Mucosa of rectum (tissue), 2 donors: Measurements from ENCODE around the gene STX7.

Experiments
- H3K27ac ChIP-seq, 2 donors: one replicate each; pipeline ENCODE4 v1.7.0; 2013; ENCODE audit warnings: inconsistent platforms in 2 of 2, low read depth in 2 of 2, low read length in 2 of 2
- H3K27me3 ChIP-seq, 2 donors: one replicate each; pipeline ENCODE4 v1.7.0; 2013; ENCODE audit warnings: low read length in 2 of 2; ENCODE audit not compliant: control insufficient read depth in 2 of 2, insufficient read depth in 2 of 2
- H3K36me3 ChIP-seq, 2 donors: one replicate each; pipeline ENCODE4 v1.7.0; 2013; ENCODE audit warnings: low read length in 2 of 2; ENCODE audit not compliant: control insufficient read depth in 2 of 2, insufficient read depth in 2 of 2
- H3K4me1 ChIP-seq, 2 donors: one replicate each; pipeline ENCODE4 v1.7.0; 2013; ENCODE audit warnings: low read length in 2 of 2, mild to moderate bottlenecking in 1 of 2; ENCODE audit not compliant: control insufficient read depth in 2 of 2, insufficient read depth in 2 of 2
- H3K4me3 ChIP-seq, 2 donors: one replicate each; pipeline ENCODE4 v1.7.0; 2013; ENCODE audit warnings: low read length in 2 of 2
- H3K9ac ChIP-seq, 2 donors: one replicate each; pipeline ENCODE4 v1.7.0; 2013; ENCODE audit warnings: low read length in 2 of 2, low read depth in 1 of 2, mild to moderate bottlenecking in 1 of 2
- H3K9me3 ChIP-seq, 2 donors: one replicate each; pipeline ENCODE4 v1.7.0; 2013; ENCODE audit warnings: low read length in 2 of 2; ENCODE audit not compliant: control insufficient read depth in 2 of 2
- donor health status: healthy.
- donor health status: Normal muscosa, but diverticular disease.

Gene STX7

DNA sequence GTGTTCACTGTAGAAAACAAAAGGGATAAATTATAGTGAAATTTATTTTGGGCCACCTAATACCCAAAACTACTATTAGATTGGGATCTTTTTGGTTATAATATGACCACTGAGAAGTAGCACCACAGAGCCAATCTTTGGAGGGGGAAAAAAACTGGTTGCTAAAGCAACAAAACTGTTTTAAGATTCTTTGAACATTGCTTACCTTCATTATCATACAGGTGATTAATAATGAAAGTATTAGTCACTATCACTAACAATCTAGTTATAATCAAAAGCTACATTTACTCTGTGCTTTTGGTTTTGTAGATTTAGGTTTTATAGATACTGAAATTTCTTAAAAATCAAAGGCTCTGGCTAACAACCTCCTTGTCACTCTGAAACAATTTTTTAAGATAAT, 31.7 kb downstream of the STX7 start:
- Histone ChIP-seq H3K9ac (no peak overlapping the region), H3K4me1 (no peaks in the 10 kb centered on the region), H3K27ac (no peak overlapping the region), H3K9me3 (no peaks in the 10 kb centered on the region), H3K4me3 (no peak overlapping the region), H3K36me3 (peaks cover 0 to 3% of the 10 kb centered on the region in 2 donors), H3K27me3 (no peaks in the 10 kb centered on the region)

DNA sequence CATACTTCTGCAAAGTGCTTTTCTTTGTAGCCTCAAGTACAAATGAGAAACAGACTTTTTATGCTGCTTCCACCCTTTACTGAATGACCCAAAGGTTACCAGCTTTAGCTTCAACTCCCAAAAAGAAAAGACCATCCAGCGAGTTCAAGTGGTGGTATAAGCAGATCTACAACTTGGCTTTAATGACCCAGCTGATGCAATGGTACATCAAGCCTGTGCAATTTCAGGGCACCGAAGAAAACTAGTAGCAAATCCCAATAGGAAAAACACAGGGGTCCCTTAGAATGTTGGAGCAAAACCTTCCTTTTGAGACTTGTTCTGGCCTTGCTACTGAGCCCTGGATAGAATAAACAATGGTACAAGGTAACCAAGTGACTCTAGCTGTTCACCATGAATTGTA, 33.8 kb downstream of the STX7 start:
- H3K27me3 ChIP-seq = no peaks in the 10 kb centered on the region
- H3K4me3 ChIP-seq = no peak overlapping the region
- H3K27ac ChIP-seq = no peak overlapping the region
- no peaks in the 10 kb centered on the region for H3K9me3 ChIP-seq
- no peak overlapping the region for H3K9ac ChIP-seq
- H3K4me1 ChIP-seq = no peaks in the 10 kb centered on the region
- peaks cover 0 to 3% of the 10 kb centered on the region in 2 donors for H3K36me3 ChIP-seq

DNA sequence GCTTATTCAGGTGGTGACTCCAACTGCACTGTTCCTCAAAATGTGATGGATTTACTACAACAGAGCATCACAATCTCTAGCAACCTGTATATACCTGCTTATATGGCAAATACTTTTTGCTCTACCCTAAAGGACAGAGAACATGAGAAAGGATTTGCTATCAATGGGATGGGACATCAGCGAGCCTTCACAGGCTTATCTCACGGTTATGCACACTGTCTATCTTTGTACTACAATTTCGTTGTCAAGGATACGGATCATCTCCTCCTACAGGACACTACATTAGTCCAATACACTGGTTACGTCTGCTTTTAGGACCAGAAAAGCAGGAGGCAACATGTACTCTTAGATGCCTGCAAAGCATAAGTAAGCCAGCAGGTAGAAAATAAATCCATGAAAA, 34.2 kb downstream of the STX7 start:
- no peak overlapping the region for H3K9ac ChIP-seq
- no peak overlapping the region for H3K27ac ChIP-seq
- no peaks in the 10 kb centered on the region for H3K4me1 ChIP-seq
- no peaks in the 10 kb centered on the region for H3K9me3 ChIP-seq
- H3K27me3 ChIP-seq = no peaks in the 10 kb centered on the region
- H3K36me3 ChIP-seq = peaks cover 0 to 3% of the 10 kb centered on the region in 2 donors
- no peak overlapping the region for H3K4me3 ChIP-seq

DNA sequence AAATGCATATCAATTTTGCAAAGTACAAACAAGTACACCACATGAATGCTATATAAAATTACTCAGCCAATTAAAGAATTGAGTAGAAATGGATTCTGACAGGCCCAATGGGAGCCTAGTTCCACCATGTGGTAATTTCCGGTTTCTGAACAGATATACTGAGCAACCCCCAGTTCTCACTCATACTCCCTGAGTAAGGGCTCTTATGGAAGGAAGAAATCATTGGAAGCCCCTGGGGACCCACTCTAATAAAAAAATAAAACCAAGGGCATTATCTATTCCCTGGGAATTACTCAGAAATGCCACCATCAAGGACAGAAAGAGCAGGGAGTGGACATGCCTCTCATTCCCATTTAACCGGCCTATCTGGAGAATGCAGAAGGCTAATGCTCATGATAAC, 34.6 kb downstream of the STX7 start:
- Histone ChIP-seq H3K27me3 (no peaks in the 10 kb centered on the region), H3K9me3 (no peaks in the 10 kb centered on the region), H3K27ac (no peak overlapping the region), H3K36me3 (peaks cover 0 to 3% of the 10 kb centered on the region in 2 donors), H3K4me3 (no peak overlapping the region), H3K9ac (no peak overlapping the region), H3K4me1 (no peaks in the 10 kb centered on the region)

DNA sequence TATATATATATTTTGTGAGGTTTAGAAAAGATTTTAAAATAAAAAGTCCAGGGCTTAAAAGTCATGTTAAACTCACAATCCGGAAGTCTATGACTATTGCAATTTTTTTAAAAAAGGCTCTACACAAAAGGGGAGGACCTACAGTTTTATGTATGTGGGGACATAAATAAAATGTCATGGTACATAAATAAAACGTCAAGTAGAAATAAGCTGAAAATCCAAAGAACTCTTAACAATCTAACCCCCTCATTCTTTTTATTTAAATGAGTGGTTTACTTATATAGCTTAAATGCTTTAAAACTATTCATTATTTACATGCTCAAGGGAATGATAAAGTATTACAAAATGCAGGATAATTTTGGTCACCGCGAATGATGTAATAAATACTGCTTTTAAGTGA, 36.2 kb downstream of the STX7 start:
- H3K4me1 ChIP-seq = no peaks in the 10 kb centered on the region
- H3K27me3 ChIP-seq = no peaks in the 10 kb centered on the region
- H3K27ac ChIP-seq = no peak overlapping the region
- H3K9ac ChIP-seq = no peak overlapping the region
- no peak overlapping the region for H3K4me3 ChIP-seq
- H3K36me3 ChIP-seq = peaks cover 6 to 7% of the 10 kb centered on the region in 2 donors
- H3K9me3 ChIP-seq = no peaks in the 10 kb centered on the region

DNA sequence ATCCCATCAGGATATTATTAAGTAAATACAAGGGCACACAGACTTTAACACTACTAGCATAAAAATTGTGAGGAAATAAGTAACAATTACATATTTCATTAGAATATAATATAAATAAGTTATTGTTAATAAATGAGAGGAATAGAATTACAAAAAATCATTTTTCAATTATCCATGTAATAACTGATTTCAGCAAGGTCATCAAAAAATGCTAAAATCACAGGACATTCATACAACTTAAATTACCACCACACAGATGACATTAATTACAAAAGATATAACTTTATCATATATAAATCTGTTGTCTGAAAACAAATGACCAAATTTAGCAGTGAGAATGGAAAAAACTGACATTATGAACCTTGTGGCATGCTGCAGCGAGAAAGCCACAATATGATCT, 37.0 kb downstream of the STX7 start:
- Histone ChIP-seq H3K27me3 (no peaks in the 10 kb centered on the region), H3K27ac (no peak overlapping the region), H3K4me3 (no peak overlapping the region), H3K9me3 (no peaks in the 10 kb centered on the region), H3K4me1 (no peaks in the 10 kb centered on the region), H3K36me3 (peaks cover 12 to 13% of the 10 kb centered on the region in 2 donors), H3K9ac (no peak overlapping the region)

DNA sequence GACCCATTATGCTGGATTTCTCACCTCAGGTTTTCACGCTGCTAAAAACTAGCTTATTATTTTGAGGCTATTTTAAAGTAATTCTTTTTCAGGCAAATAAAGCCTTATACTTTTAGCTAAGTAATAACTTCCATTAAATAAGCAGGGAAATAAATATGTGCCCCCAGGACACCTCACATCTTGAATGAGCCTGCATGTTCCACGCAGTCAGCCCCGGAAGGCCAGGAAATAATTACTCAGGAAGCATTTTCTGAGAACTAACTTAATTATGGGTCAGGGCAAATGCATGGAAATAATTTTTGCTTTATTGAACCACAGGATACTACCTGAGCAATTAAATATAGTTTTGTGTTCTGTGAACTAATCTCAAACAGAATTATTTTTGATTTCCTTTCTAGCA, 41.1 kb downstream of the STX7 start:
- Histone ChIP-seq H3K36me3 (peaks cover 37 to 42% of the 10 kb centered on the region in 2 donors), H3K4me1 (no peaks in the 10 kb centered on the region), H3K4me3 (no peak overlapping the region), H3K27ac (no peak overlapping the region), H3K27me3 (no peaks in the 10 kb centered on the region), H3K9ac (no peak overlapping the region), H3K9me3 (no peaks in the 10 kb centered on the region)

DNA sequence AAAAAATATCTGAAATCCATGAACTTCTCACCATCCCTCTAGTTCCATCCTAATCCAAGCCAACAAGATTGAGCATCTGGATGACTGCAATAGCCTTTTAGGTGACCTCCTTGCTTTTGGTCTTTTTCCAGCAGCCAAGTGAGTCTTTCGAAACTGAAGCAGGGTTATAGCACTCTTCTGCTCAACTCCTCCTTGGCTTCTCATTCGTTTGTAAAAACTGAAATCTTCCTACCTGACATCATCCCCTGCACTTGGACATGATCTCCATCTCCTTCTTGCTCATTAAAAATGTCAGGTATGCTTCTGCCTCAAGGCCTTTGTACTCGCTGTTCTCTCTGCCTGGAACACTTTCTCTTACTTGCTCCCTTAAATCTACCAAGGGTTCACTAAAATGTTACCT, 46.0 kb downstream of the STX7 start:
- no peak overlapping the region for H3K9ac ChIP-seq
- H3K4me3 ChIP-seq = no peak overlapping the region
- no peaks in the 10 kb centered on the region for H3K9me3 ChIP-seq
- H3K36me3 ChIP-seq = peaks cover 57 to 71% of the 10 kb centered on the region in 2 donors
- no peaks in the 10 kb centered on the region for H3K4me1 ChIP-seq
- no peaks in the 10 kb centered on the region for H3K27me3 ChIP-seq
- no peak overlapping the region for H3K27ac ChIP-seq

DNA sequence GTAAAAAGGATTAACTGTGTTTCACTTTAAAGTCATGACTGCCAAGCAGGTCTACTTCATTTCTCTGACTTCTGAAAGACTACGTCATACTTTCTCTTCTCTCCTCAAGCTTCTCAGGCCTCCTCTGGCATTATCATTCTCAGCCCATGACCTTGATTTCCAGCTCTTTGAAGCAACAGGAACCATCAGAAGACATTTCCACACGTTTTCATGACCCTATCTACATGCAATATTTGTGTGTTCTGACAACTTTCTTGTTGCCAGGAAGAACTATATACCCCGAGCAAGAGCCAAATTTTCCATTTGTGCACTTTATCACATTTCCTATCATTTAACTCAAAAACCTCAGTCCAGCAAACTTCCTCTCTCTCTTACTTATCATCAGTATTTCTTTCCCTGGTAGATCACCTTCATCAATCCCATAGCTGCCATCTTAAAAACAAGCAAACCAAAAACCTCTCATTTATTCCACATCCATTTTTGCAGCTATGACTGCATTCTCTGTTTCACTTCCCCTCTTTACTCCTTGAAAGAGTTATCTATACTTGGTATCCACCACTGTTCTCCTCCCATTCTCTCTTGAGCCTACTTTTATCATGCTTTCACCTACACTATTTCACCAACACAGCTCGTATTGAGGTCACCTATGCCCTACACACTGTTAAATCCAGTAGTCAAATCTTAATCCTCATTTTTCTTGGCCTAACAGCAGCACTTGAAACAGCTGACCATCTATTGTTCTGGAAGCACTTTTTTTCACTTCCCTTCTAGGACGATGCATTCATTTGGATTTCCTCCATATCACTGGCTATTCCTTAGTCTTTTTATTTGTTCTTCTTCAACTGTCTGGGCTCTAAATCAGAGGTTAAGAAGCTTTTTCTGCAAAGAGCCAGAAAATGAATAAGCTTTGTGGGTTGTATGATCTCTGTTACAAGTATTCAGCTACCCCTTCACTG, 47.1 kb downstream of the STX7 start:
- Histone ChIP-seq H3K9ac (no peak overlapping the region), H3K36me3 (peaks cover 52 to 71% of the 10 kb centered on the region in 2 donors), H3K27ac (no peak overlapping the region), H3K4me3 (no peak overlapping the region), H3K9me3 (no peaks in the 10 kb centered on the region), H3K4me1 (no peaks in the 10 kb centered on the region), H3K27me3 (no peaks in the 10 kb centered on the region)

DNA sequence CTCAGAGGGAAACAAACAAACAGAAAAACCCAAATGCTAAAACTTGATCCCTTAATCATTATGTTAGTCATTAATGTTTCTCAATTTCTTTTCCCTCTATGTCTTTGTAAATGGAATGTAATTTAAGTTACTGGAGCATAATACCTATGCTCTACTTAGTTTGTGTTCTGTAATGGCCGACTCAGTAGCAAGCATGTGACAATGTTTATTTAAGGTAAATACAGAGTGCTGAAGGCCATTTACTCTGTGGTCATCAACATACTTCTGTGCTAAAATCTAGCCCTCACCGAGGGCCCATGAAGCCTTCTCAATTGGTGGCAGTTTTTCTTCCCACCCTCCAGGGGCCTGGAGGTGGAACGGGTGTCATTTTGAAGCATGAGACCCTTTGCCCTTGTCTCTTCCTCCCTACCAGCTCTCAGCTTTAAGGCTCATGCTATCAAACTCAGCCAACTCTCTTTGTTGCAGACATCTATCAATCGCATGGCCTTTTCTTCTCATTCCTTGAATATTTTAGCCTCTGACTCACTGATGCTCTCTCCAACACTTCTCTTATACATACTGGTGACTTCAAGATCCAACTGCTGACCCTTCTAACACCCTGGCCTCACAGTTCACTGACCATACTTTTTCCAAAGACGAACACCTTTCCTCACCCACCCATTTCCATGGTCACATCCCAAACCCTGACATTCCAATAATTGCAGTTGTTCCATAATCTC, 48.2 kb downstream of the STX7 start:
- H3K27me3 ChIP-seq = no peaks in the 10 kb centered on the region
- no peak overlapping the region for H3K9ac ChIP-seq
- H3K4me1 ChIP-seq = no peaks in the 10 kb centered on the region
- peaks cover 54 to 72% of the 10 kb centered on the region in 2 donors for H3K36me3 ChIP-seq
- H3K4me3 ChIP-seq = no peak overlapping the region
- no peaks in the 10 kb centered on the region for H3K9me3 ChIP-seq
- H3K27ac ChIP-seq = no peak overlapping the region
